Suprapubic skin (tissue), 3 donors: Measurements from ENCODE around the gene SHOX.

Experiments
- CTCF ChIP-seq, 2 donors: fragments of 200-600 bp in 1 of 2; fragments of 450-650 bp in 1 of 2; sonication (generic) in 1 of 2; IDR thresholded peaks; one replicate each; pipeline ENCODE4 v1.5.1; 2016 to 2019; ENCODE audit warnings: antibody characterized with exemption in 2 of 2, mild to moderate bottlenecking in 1 of 2, moderate library complexity in 1 of 2
- POLR2A ChIP-seq, 2 donors: fragments of 450-650 bp; IDR thresholded peaks; one replicate each; pipeline ENCODE4 v1.6.1; 2017; ENCODE audit warnings: antibody characterized with exemption in 2 of 2, mild to moderate bottlenecking in 2 of 2, moderate library complexity in 2 of 2

- TF ChIP-seq POLR2A (IDR thresholded peaks at IDR 0.05) (no peak), CTCF (IDR thresholded peaks at IDR 0.05) (no peak)
Observed at GRCh38 chrX:585115-585808, 45.3 kb upstream of the SHOX start.
